ENCODE measurements around the gene TJP3.
A peak's percentile ranks its signal among the peaks of the same experiment; 100 is the strongest.

Gene TJP3

DNA sequence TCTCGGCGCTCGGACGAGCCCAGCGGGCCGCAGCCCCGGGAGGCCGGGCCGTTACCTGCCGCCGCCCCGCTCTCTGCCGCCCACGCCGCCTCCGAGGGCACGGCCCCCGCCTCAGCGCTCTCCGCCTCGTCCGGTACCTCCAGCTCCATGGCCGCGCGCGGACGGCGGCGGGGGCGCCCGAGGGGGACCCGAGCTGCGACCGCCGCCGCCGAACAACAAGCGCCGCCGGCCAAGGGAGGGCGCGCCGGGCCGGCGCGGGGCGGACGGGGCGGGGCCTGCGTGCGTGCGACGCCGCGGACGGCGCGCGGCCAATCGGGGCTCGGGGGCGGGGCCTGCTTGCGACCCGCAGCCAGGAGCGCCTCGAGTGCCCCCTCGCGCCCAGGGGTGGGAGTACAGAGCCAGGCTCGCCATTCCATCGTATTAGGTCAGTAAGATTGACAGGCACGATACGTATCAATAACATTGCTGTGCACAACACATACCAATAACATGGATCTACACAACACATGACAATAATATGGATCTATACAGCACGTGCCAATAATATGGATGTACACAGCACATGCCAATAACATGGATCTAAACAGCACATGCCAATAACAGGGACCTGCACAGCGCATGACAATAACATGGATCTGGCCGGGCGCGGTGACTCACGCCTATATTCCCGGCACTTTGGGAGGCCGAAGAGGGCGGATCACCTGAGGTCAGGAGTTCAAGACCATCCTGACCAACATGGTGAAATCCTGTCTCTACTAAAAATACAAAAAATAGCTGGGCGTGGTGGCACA is 7.7 kb upstream of the TJP3 start, which contains the start of gene PIP5K1C:
Gene PIP5K1C, minus strand, starts transcription at position 227 of the 791 bp plus-strand sequence. Its CDS starts 78 bp downstream, at position 149.
- DNase-seq (ENCODE audit: extremely low read depth, insufficient read length): peak; percentile 90
- H3K36me3 ChIP-seq (ENCODE audit: control insufficient read depth, insufficient read depth, low read length): no peaks in the 10 kb centered on the region

DNA sequence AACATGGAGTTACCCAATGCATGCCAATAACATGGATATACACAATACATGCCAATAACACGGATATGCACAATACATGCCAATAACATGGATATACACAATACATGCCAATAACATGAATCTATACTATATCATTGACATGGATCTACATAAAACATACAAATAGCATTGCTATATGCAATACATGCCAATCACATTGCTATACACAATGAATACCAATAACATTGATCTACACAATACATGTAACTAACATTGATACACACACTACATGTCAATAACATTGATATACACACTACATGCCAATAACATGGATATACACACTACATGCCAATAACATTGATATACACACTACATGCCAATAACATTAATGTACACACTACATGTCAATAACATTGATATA is 7.0 kb upstream of the TJP3 start:
- TF ChIP-seq CTCF (IDR thresholded peaks at IDR 0.05; ENCODE audit: insufficient read depth, low read length, poor library complexity, severe bottlenecking): no peak
- H3K36me3 ChIP-seq (ENCODE audit: control insufficient read depth, insufficient read depth, low read length): no peaks in the 10 kb centered on the region
- H3K27me3 ChIP-seq (replicated peaks; ENCODE audit: control insufficient read depth, insufficient read depth, low read length): no peaks in the 10 kb centered on the region
- DNase-seq (ENCODE audit: extremely low read depth, insufficient read length): no peak
- H3K4me3 ChIP-seq (replicated peaks; ENCODE audit: low read depth, low read length): no peak overlapping the region

More for the DNA sequence above, 7.7 kb upstream of the TJP3 start, which contains the start of gene PIP5K1C:
- TF ChIP-seq CTCF (IDR thresholded peaks at IDR 0.05; ENCODE audit: insufficient read depth, low read length, poor library complexity, severe bottlenecking): peak; percentile 69
- H3K27me3 ChIP-seq (replicated peaks; ENCODE audit: control insufficient read depth, insufficient read depth, low read length): no peaks in the 10 kb centered on the region
- H3K4me3 ChIP-seq (replicated peaks; ENCODE audit: low read depth, low read length): peak within 1 kb of the TSS; percentile 90

- Histone ChIP-seq H3K27me3 (replicated peaks; ENCODE audit: control insufficient read depth, insufficient read depth, low read length) (no peaks in the 10 kb centered on the region; the same call in 1 of the 2 replicates), H3K36me3 (ENCODE audit: control insufficient read depth, insufficient read depth, low read length) (no peaks in the 10 kb centered on the region), H3K4me3 (replicated peaks; ENCODE audit: low read depth, low read length) (no peak overlapping the region)
- no peak for DNase-seq (ENCODE audit: extremely low read depth, insufficient read length)
- no peak for TF ChIP-seq CTCF (IDR thresholded peaks at IDR 0.05; ENCODE audit: insufficient read depth, low read length, poor library complexity, severe bottlenecking)
These were observed 347 bp upstream of the TJP3 start for GRCh38 chr19:3707868-3708206.

- no peak overlapping the region for H3K4me3 ChIP-seq (replicated peaks; ENCODE audit: low read depth, low read length)
- DNase-seq (ENCODE audit: extremely low read depth, insufficient read length): no peak
- H3K27me3 ChIP-seq (replicated peaks; ENCODE audit: control insufficient read depth, insufficient read depth, low read length): no peaks in the 10 kb centered on the region; the same call in 1 of the 2 replicates
- H3K36me3 ChIP-seq (ENCODE audit: control insufficient read depth, insufficient read depth, low read length): no peaks in the 10 kb centered on the region
- TF ChIP-seq CTCF (IDR thresholded peaks at IDR 0.05; ENCODE audit: insufficient read depth, low read length, poor library complexity, severe bottlenecking): no peak
These were observed 2.2 kb downstream of the TJP3 start for GRCh38 chr19:3710265-3710812.

DNA sequence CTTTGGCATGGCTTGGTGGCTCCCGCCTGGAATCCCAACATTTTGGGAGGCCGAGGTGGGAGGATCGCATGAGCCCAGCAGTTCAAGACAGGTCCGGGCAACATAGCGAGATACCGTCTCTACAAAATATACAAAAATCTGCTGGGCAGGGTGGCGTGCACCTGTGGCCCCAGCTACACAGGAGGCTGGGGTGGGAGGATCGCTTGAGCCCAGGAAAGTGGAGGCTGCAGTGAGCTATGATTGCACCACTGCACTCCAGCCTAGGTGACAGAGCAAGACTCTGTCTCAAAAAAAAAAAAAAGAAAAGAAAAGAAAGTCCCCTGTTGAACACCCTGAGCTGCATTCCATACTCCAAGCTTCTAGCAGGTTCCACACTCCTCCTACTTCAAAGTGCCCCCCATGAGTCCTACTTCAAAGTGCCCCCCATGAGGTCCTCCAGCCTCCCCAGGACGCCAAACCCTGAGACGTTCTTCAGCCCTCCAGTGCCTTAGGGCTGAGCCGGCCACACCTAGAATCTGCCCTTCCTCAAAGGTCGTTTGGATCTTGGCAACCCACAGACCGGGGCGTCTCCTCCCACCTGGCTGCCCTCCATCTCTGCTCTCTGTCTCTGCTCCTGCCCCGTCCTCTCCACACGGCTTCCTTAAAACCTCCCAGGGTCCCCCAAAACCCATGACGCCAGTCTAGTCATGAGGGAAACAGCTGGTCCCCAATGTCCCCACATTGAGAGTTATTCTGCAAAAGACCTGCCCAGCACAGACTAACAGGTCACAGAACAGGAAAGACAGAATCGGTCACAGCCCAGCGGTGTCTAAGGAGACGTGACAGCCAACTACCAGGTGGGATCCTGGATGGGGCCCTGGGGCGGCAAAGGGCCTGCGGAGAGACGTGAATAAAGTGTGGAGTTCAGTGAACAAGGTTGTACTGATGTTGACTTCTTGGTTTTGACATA is 4.8 kb downstream of the TJP3 start:
- Histone ChIP-seq H3K4me3 (replicated peaks; ENCODE audit: low read depth, low read length) (no peak overlapping the region), H3K36me3 (ENCODE audit: control insufficient read depth, insufficient read depth, low read length) (no peaks in the 10 kb centered on the region), H3K27me3 (replicated peaks; ENCODE audit: control insufficient read depth, insufficient read depth, low read length) (no peaks in the 10 kb centered on the region; the same call in 1 of the 2 replicates)
- no peak for DNase-seq (ENCODE audit: extremely low read depth, insufficient read length)
- TF ChIP-seq CTCF (IDR thresholded peaks at IDR 0.05; ENCODE audit: insufficient read depth, low read length, poor library complexity, severe bottlenecking): no peak
